K562 (cell line): Measurements from ENCODE around the gene CORT. TPM values are rescaled to one million over a fixed set of nuclear protein-coding genes. Genes with fewer than 3 reads are reported as not detected.
A peak's percentile ranks its signal among the peaks of the same experiment; 100 is the strongest.

ENCODE experiments used
- C11orf30 ChIP-seq: fragments of 450-650 bp; IDR thresholded peaks from 2 replicates; pipeline ENCODE4 v1.6.1; 2016; ENCODE audit warnings: low read depth, mild to moderate bottlenecking
- CLOCK ChIP-seq: fragments of 250-450 bp; sonication (Bioruptor Pico); IDR thresholded peaks from 2 replicates; pipeline ENCODE4 v1.4.0; 2020; ENCODE audit warnings: mild to moderate bottlenecking, moderate library complexity, borderline replicate concordance
- HSF4 ChIP-seq: fragments of 250-450 bp; sonication (Bioruptor Pico); IDR thresholded peaks from 2 replicates; pipeline ENCODE4 v2.1.2; 2022; ENCODE audit warnings: mild to moderate bottlenecking, moderate library complexity, borderline replicate concordance
- POLR2G ChIP-seq: fragments of 200-400 bp; formaldehyde crosslinking; IDR thresholded peaks from 2 replicates; pipeline ENCODE4 v1.6.1; 2017; ENCODE audit warnings: low read depth, mild to moderate bottlenecking, antibody characterized with exemption, low read length, moderate library complexity
- RFX5 ChIP-seq: IDR thresholded peaks from 2 replicates; pipeline ENCODE4 v1.6.1; 2011; ENCODE audit warnings: low read depth, mild to moderate bottlenecking, improper control_type of control experiment, low read length
- RNF219 ChIP-seq: fragments of 250-450 bp; sonication (Bioruptor Pico); IDR thresholded peaks from 2 replicates; pipeline ENCODE4 v1.5.0; 2022; ENCODE audit warnings: mild to moderate bottlenecking
- TRIM24 ChIP-seq, 2 experiments: fragments of 450-650 bp; IDR thresholded peaks; 2 replicates each; pipeline ENCODE4 v1.6.1; 2016
- ZBTB26 ChIP-seq: fragments of 450-650 bp; formaldehyde crosslinking; IDR thresholded peaks from 2 replicates; pipeline ENCODE4 v1.4.0; 2022; ENCODE audit warnings: missing genetic modification characterization
- ZFP1 ChIP-seq: fragments of 450-650 bp; formaldehyde crosslinking; IDR thresholded peaks from 2 replicates; pipeline ENCODE4 v1.4.0; 2020; ENCODE audit warnings: mild to moderate bottlenecking, mixed read lengths
- ZNF140 ChIP-seq: fragments of 250-450 bp; sonication (Bioruptor Pico); IDR thresholded peaks from 2 replicates; pipeline ENCODE4 v1.8.0; 2021; ENCODE audit warnings: moderate library complexity, mild to moderate bottlenecking, inconsistent platforms
- ZNF407 ChIP-seq: fragments of 450-650 bp; IDR thresholded peaks from 2 replicates; pipeline ENCODE4 v1.6.1; 2016; ENCODE audit warnings: low read depth
- ZNF444 ChIP-seq: fragments of 250-450 bp; sonication (Bioruptor Pico); IDR thresholded peaks from 2 replicates; pipeline ENCODE4 v1.4.0; 2020; ENCODE audit warnings: mild to moderate bottlenecking, moderate library complexity
- polyA plus RNA-seq, 8 experiments: library from polyadenylated mRNA; depleted of rRNA in 4 of 8; stranded (reverse) in 5 of 8; unstranded in 3 of 8; fragments of >200 nt; fragmentation: Nextera tagmentation in 2 of 8; fragmentation: Illumina TruSeq in 1 of 8; extraction: Ambion mirVana in 2 of 8; extraction: Trizol in 1 of 8; gene quantifications; 2 replicates each; pipeline versions ENCODE4 v1.2.1 to v1.2.3, GENCODE V29; 2011 to 2014; ENCODE audit warnings: inconsistent platforms in 1 of 8, missing spikeins in 1 of 8
- total RNA-seq, 7 experiments: library from RNA; depleted of rRNA in 6 of 7; stranded (reverse); fragments of >200 nt in 6 of 7; fragmentation: Illumina TruSeq in 2 of 7; extraction: Trizol in 2 of 7; gene quantifications; 2 replicates each; pipeline versions ENCODE4 v1.2.1 to v1.2.3, GENCODE V29; 2011 to 2021; ENCODE audit warnings: low replicate concordance in 1 of 7

CORT gene
- total and polyA plus RNA-seq, 9 of the 15 experiments (the other 6 are each of a cell fraction or from before 2014, with no cell fraction given) = 0.08 to 0.54 (median 0.13) TPM; not detected in 5

- TF ChIP-seq ZNF407 = no peak
- no peak for TF ChIP-seq RFX5
- peak; percentile 99 for TF ChIP-seq C11orf30
- TF ChIP-seq RNF219 (CRISPR knock-in tag) = no peak
- TF ChIP-seq HSF4 = no peak; the same call in 1 of the 2 replicates
- TF ChIP-seq ZNF140 = no peak
- no peak for TF ChIP-seq ZNF444 (CRISPR knock-in tag)
- peak; percentile 14; the same call in 1 of the 2 replicates for TF ChIP-seq ZBTB26
- no peak for TF ChIP-seq CLOCK (CRISPR knock-in tag)
- no peak for TF ChIP-seq ZFP1 (CRISPR knock-in tag)
- TF ChIP-seq POLR2G = peak; percentile 18; the same call in 1 of the 2 replicates
- TF ChIP-seq TRIM24 (IDR thresholded peaks at IDR 0.05) = peak; percentile 52 to 75; a peak in 3 of 4 replicates
Measured at GRCh38 chr1:10415211-10415930, 34.5 kb upstream of the CORT start (continued).
